ENCODE results near the gene PRSS56. TPM values are rescaled to one million over a fixed set of nuclear protein-coding genes. Genes with fewer than 3 reads are reported as not detected.
A peak's percentile ranks its signal among the peaks of the same experiment; 100 is the strongest.

PRSS56 gene
- total RNA-seq, 1 donor from 2014 or later = not detected

GRCh38 chr2:232479341-232480200 lies 40.6 kb upstream of the PRSS56 start:
- Histone ChIP-seq H3K4me2 (no peak overlapping the region), H4K20me1 (ENCODE audit: low read depth) (no peaks in the 10 kb centered on the region), H2AFZ (replicated peaks) (no peak overlapping the region), H3K4me3 (no peak overlapping the region), H3K27ac (no peak overlapping the region), H3K79me2 (ENCODE audit: low read depth) (no peaks in the 10 kb centered on the region), H3K36me3 (no peaks in the 10 kb centered on the region), H3K4me1 (no peaks in the 10 kb centered on the region), H3K9me3 (ENCODE audit: low read depth) (no peaks in the 10 kb centered on the region), H3K9ac (no peak overlapping the region), H3K27me3 (peaks cover 36% of the 10 kb centered on the region), H3F3A (ENCODE audit: low read depth) (no peaks in the 10 kb centered on the region)
- Mint-ChIP-seq H3K27me3 (ENCODE audit: insufficient read depth, low read depth) (peaks cover 34% of the 10 kb centered on the region), H3K36me3 (no peaks in the 10 kb centered on the region), H3K4me1 (peaks cover 10% of the 10 kb centered on the region), H3K4me3 (no peak overlapping the region), H3K9me3 (no peaks in the 10 kb centered on the region), H3K27ac (no peak overlapping the region)
- DNase-seq (ENCODE audit: low spot score) = no peak
- no peak for TF ChIP-seq CTCF (IDR thresholded peaks at IDR 0.05)
- TF ChIP-seq EZH2phosphoT487 (IDR thresholded peaks at IDR 0.05) = no peak
- TF ChIP-seq EZH2 (IDR thresholded peaks at IDR 0.05) = no peak

- no peaks in the 10 kb centered on the region for H3K36me3 ChIP-seq
- Mint-ChIP-seq H3K4me1 (peaks cover 13% of the 10 kb centered on the region), H3K9me3 (peaks cover 2% of the 10 kb centered on the region), H3K27me3 (ENCODE audit: insufficient read depth, low read depth) (peaks cover 40% of the 10 kb centered on the region), H3K27ac (no peak overlapping the region), H3K4me3 (no peak overlapping the region), H3K36me3 (no peaks in the 10 kb centered on the region)
- DNase-seq (ENCODE audit: low spot score) = no peak
- no peak overlapping the region for H2AFZ ChIP-seq (replicated peaks)
- peaks cover 3% of the 10 kb centered on the region for H3K4me1 ChIP-seq
- TF ChIP-seq CTCF (IDR thresholded peaks at IDR 0.05) (no peak), EZH2phosphoT487 (IDR thresholded peaks at IDR 0.05) (no peak), EZH2 (IDR thresholded peaks at IDR 0.05) (no peak)
- no peaks in the 10 kb centered on the region for H3F3A ChIP-seq (ENCODE audit: low read depth)
- H4K20me1 ChIP-seq (ENCODE audit: low read depth) = peaks cover 8% of the 10 kb centered on the region
- no peaks in the 10 kb centered on the region for H3K9me3 ChIP-seq (ENCODE audit: low read depth)
- H3K27ac ChIP-seq = no peak overlapping the region
- H3K9ac ChIP-seq = no peak overlapping the region
- H3K27me3 ChIP-seq = peaks cover 38% of the 10 kb centered on the region
- H3K79me2 ChIP-seq (ENCODE audit: low read depth) = no peaks in the 10 kb centered on the region
- no peak overlapping the region for H3K4me3 ChIP-seq
- no peak overlapping the region for H3K4me2 ChIP-seq
Observed at GRCh38 chr2:232480201-232481190, 39.7 kb upstream of the PRSS56 start.

DNA sequence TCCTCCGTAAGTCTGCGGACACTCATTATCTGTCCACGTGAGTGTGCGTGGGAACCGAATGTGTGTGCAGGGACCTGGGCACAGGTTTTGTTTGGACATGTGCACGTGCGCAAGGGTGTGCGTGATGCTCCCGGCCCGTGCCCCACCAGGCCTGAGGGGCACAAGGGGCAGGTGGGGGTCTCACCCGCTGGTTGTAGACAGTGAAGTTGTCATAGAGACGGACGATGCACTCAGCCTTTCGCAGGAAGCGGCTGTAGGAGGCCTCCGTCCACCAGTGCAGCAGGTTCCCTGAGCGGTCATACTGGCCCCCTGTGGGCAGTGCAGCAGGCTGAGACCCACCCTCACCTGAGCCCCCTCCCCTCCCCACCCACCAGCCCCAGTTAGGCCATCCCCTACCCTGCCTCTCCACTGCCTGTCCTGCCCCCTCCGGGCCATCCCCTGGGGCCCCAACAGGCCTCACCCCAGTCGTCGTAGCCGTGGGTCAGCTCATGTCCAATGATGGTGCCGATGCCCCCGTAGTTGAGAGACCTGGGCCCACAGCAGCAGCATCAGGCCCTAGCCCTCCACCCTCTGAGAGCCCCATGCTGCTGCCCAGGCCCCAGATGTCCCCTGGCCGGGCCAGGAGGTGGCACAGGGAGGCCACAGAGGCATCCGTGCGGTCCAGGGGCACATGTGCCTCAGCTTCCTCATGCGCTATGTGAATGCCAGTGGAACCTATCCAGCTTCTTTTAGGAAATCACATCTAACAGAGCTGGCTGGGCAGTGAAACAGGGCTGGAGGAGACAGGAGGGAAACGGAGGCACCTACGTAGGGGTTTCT lies 38.7 kb upstream of the PRSS56 start:
- Histone ChIP-seq H3K9me3 (ENCODE audit: low read depth) (no peaks in the 10 kb centered on the region), H3K79me2 (ENCODE audit: low read depth) (no peaks in the 10 kb centered on the region), H4K20me1 (ENCODE audit: low read depth) (peaks cover 19% of the 10 kb centered on the region), H3K4me1 (peaks cover 9% of the 10 kb centered on the region), H3F3A (ENCODE audit: low read depth) (no peaks in the 10 kb centered on the region), H3K36me3 (no peaks in the 10 kb centered on the region), H3K27me3 (peaks cover 48% of the 10 kb centered on the region), H2AFZ (replicated peaks) (no peak overlapping the region), H3K4me2 (no peak overlapping the region), H3K4me3 (no peak overlapping the region), H3K27ac (no peak overlapping the region), H3K9ac (no peak overlapping the region)
- Mint-ChIP-seq H3K4me3 (no peak overlapping the region), H3K36me3 (no peaks in the 10 kb centered on the region), H3K9me3 (peaks cover 2% of the 10 kb centered on the region), H3K27me3 (ENCODE audit: insufficient read depth, low read depth) (peaks cover 37% of the 10 kb centered on the region), H3K4me1 (peaks cover 10% of the 10 kb centered on the region), H3K27ac (peak overlapping the region; percentile 76)
- DNase-seq (ENCODE audit: low spot score) = no peak
- TF ChIP-seq EZH2 (IDR thresholded peaks at IDR 0.05) (no peak), CTCF (IDR thresholded peaks at IDR 0.05) (no peak), EZH2phosphoT487 (IDR thresholded peaks at IDR 0.05) (no peak)
